SK-N-SH (cell line): Measurements from ENCODE around the gene MAB21L3.

Source experiments
- CTCF ChIP-seq: fragments of 200-600 bp; sonication (generic); IDR thresholded peaks from 2 replicates; pipeline ENCODE4 v1.6.1; 2017; ENCODE audit warnings: antibody characterized with exemption, mild to moderate bottlenecking, moderate library complexity
- EZH2phosphoT487 ChIP-seq: fragments of 200-600 bp; sonication (generic); IDR thresholded peaks from 2 replicates; pipeline ENCODE4 v1.6.1; 2017; ENCODE audit warnings: low read depth, mixed run types, mild to moderate bottlenecking, antibody characterized with exemption, moderate library complexity, borderline replicate concordance
- JUND ChIP-seq: IDR thresholded peaks from 2 replicates; pipeline ENCODE4 v1.4.0; 2012
- RFX5 ChIP-seq: IDR thresholded peaks from 2 replicates; pipeline ENCODE4 v1.6.1; 2012; ENCODE audit warnings: mild to moderate bottlenecking, improper control_type of control experiment, low read length
- RXRA ChIP-seq: IDR thresholded peaks from 2 replicates; pipeline ENCODE4 v1.4.0; 2012; ENCODE audit warnings: low read depth, mild to moderate bottlenecking, borderline replicate concordance
- TF ChIP-seq, protein P1 (sequence below): fragments of 150-350 bp; IDR thresholded peaks from 2 replicates; pipeline ENCODE4 v1.6.1; 2017; ENCODE audit warnings: antibody characterized with exemption, low read length, low read depth, borderline replicate concordance

- TF ChIP-seq RXRA = no peak
- TF ChIP-seq CTCF = no peak
- TF ChIP-seq, protein P1, sequence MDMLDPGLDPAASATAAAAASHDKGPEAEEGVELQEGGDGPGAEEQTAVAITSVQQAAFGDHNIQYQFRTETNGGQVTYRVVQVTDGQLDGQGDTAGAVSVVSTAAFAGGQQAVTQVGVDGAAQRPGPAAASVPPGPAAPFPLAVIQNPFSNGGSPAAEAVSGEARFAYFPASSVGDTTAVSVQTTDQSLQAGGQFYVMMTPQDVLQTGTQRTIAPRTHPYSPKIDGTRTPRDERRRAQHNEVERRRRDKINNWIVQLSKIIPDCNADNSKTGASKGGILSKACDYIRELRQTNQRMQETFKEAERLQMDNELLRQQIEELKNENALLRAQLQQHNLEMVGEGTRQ = no peak
- TF ChIP-seq JUND = no peak
- TF ChIP-seq EZH2phosphoT487 = no peak
- TF ChIP-seq RFX5 = no peak
Measured at GRCh38 chr1:116107371-116107770, 3.8 kb upstream of the MAB21L3 start.
